Measurements from ENCODE around the gene MTHFD2L.

DNA sequence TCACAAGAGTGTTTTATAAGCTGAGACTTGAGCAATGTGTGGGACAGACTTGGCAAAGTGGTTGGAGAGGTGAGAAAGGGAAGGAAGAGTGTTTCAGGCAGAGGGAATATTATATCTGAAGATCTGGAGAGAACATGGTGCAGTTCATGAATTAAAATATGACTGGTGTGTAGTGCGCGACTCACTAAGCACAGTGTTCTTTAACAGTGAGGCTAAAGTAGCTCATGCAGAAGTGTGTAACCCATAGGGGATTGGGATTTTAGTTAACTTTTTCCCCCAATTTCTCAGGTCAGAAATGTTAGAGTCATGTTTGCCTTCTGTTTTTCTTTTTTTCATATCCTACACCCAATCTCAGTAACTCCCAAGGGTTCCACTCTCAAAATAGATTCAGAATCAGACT, 9.7 kb downstream of the MTHFD2L start:
- TF ChIP-seq, protein P1, sequence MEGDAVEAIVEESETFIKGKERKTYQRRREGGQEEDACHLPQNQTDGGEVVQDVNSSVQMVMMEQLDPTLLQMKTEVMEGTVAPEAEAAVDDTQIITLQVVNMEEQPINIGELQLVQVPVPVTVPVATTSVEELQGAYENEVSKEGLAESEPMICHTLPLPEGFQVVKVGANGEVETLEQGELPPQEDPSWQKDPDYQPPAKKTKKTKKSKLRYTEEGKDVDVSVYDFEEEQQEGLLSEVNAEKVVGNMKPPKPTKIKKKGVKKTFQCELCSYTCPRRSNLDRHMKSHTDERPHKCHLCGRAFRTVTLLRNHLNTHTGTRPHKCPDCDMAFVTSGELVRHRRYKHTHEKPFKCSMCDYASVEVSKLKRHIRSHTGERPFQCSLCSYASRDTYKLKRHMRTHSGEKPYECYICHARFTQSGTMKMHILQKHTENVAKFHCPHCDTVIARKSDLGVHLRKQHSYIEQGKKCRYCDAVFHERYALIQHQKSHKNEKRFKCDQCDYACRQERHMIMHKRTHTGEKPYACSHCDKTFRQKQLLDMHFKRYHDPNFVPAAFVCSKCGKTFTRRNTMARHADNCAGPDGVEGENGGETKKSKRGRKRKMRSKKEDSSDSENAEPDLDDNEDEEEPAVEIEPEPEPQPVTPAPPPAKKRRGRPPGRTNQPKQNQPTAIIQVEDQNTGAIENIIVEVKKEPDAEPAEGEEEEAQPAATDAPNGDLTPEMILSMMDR (IDR thresholded peaks at IDR 0.05) = no peak
- no peak for TF ChIP-seq POLR2A (IDR thresholded peaks at IDR 0.05)
